HG02759 (cell line): Measurements from ENCODE around the gene MRPL30.
"Not testable (repeated sequence)": the region's sequence is repeated elsewhere in the genome, so short reads cannot be mapped to it uniquely, and the experiment has no call there.

ENCODE experiments used
- ATAC-seq: cut with Tn5 transposase; IDR thresholded peaks from one replicate; pipeline ENCODE4 v1.9.1; 2021; ENCODE audit warnings: mild to moderate bottlenecking, moderate library complexity; ENCODE audit not compliant: unreplicated experiment

The MRPL30 gene

DNA sequence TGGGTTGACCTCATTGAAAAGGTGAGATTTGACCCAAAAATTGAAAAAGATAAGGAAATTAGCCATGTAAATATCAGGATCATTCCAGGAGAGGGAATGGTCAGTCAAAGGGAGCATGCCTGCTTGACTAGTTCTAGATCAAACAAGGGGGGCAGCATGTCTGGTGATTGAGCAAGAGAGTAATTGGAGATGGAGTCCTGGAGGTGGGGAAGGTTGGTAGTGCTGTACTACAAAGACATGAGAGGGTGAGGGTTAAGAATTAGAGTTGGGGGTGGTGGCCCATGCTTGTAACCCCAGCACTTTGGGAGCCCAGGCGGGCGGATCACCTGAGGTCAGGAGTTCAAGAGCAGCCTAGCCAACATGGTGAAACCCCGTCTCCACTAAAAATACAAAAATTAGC lies 2.0 kb downstream of the MRPL30 start:
- ATAC-seq, result no peak

DNA sequence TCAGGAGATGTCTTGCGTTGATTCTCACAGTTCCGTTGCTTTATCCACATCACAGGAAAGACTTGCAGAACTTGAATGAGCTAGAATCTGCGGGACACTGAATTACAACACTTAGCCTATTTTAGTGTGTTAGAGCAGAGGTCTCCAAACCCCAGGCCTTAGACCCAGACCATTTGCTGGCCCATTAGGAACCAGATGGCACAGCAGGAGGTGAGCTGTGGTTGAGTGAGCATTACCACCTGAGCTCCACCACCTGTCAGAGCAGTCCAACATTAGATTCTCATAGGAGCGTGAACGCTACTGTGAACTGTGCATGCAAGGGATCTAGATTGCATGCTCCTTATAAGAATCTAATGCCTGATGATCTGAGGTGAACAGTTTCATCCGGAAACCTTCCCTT lies 3.8 kb downstream of the MRPL30 start:
- no peak for ATAC-seq

DNA sequence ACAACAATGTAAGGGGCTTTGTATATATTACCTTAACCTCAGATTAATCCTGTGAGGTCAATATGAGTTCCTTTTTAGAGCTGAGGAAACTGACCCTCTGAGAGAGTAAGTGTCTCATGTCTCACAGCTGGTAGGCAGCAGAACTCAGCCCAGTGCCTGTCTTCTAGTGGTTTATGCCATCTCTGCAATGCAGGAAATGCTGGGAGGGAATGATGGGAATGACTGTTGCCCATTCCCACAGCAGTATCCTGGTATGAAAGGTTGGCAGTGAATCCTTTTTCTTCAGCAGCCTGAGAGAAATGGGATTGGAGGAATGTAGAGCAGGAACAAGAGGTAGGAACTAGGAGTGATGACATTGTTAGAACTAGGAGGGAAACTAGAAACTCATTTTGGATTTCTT lies 6.0 kb downstream of the MRPL30 start:
- ATAC-seq, result no peak

DNA sequence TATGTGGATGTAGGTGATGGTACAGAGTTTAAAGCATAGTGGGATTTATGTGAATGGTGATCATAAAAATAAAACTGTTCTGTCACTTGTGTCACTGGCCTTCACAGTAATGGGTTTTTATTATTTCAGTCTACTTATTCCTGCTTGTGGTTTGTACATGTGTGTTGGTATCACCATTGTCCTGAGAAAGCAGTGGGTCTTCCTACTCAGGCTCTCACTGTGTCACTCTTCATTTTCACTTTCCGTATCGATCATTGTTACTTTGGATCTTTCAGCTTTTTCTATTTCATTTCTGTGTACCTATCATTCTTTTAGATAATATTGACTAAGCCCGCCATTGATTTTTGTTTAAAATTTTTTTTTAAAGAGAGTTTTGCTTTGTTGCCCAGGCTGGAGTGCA lies 7.4 kb downstream of the MRPL30 start:
- no peak for ATAC-seq

DNA sequence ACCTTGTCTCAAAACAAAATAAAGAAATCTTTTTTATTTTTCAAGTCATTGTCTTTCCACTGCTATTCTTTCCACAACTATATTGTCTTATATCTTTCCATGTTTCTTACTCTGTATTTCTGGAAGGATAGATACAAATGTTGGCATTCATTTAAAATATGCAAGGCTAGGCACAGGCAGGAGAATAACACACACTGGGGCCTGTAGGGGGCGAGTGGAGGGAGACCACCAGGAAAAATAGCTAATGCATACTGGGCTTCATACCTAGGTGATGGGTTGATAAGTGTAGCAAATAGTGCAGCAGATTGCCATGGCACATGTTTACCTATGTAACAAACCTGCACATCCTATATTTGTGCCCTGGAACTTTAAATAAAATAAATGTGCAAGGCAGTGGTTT lies 9.6 kb downstream of the MRPL30 start:
- no peak for ATAC-seq

DNA sequence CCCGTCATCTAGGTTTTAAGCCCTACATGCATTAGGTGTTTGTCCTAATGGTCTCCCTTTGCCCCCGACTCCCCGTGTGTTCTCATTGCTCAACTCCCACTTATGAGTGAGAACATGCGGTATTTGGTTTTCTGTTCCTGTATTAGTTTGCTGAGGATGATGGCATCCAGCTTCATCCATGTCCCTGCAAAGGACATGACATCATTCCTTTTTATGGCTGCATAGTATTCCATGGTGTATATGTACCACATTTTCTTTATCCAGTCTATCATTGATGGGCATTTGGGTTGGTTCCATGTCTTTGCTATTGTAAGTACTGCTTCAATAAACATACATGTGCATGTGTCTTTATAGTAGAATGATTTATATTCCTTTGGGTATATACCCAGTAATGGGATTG lies 11.4 kb downstream of the MRPL30 start:
- ATAC-seq, result not testable (repeated sequence)

DNA sequence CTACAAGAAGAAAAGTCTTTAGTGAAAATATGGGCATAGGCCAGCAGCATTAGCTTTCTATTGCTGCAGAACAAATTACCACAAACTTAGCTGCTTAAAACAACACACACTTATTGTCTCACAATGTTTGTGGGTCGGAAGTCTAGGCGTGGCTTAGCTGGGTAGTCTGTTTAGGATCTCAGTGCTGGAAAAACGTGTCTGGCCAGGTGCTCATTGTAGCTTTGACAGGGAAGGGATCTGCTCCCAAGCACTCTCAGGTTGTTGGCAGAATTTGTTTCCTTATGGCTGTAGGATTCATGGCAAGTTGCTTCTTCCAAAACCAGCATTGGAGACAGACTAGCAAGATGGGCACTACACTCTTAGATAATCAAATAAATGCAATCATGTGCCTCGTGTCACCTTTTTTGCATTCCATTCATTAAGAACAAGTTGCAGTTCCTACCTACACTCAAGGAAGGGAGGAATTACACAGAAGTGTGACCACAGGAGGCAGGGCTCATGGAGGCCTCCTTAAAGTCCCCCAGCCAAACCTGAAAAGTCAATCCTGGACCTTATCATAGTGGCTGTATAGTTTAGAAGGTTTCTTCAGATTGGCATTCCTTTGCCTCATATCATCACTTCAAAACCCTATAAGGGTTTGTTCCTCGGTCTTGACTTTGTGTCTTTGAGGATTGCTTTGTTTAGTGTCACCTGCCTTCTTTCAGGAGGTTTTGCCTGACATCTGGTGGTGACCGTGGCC lies 17.3 kb downstream of the MRPL30 start:
- ATAC-seq, result no peak

DNA sequence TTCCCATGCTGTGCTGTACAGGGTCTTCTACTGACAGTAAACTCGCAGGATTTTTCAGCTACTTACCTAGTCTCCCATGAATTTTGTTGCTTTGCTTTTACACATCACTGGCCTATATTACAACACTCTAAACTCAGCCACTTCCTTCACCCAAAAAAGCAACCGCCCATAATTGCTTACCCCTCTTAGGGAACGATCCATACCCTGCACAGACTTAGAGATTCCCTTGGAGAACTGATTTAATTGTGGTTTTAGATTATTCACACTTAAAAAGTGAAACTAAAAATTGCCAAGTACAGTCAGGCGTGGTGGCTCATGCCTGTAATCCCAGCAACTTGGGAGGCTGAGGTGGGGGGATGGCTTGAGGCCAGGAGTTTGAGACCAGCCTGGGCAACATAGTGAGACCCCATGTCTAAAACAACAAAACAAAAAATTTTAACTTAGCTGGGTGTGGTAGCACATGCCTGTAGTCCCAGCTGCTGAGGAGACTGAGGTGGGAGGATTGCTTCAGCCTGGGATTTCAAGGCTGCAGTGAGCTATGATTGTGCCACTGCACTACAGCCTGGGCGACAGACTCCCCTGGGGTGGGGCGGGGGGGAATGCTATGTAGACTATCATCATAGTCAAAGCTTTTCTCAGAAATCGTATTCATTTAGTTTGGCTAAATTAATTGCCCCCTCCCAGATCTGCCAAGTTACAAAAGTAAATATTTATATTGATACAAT lies 19.3 kb downstream of the MRPL30 start:
- no peak for ATAC-seq

DNA sequence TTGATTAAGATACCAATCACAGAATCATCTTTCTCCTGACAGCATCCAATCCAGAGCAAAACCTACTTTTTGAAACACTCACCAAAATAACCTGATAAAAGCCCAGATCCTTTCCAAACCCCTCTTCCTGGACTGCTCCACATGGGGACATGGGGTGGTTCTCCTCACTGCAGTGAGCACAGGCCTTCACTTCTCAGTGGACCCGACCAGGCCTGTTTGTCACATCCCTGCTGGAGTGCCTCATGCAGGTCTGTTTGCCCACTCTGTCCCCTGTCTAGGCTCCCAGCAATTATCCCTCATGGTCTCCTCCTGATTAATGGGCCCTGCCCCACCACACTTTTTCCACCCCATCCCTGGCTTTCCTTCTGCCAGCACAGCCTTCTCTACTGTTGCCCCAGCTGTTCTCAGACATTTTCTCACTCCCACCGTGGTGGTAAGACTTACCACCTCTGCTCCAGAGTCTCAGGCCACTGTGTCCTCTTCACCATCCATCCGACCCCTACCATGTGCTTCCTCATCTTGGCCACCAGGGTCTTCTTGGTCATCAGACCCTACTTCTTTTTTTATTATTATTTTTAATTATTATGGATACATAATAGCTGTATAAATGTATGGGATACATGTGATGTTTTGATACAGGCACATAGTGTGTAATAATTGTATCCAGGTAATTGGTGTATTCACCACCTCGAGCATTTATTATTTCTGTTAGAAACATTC lies 21.1 kb downstream of the MRPL30 start:
- ATAC-seq, result no peak

DNA sequence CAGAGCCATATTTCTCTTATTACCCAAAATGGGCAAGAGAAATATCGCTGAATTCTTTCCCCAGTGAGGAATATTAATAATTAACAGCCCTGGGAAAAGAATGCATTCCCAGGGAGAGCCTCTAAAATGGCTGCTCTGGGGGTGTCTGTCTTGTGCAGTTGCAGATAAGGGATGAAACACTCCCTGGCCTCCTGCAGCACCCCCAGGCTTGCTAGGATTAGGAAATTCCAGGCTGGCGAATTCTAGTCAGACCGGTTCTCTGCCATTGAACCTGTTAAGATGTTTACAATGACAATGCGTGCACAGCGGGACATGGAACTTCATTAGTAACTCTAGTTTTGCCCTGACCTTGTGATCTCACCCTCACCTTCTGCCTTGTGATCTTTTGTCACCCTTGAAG lies 24.5 kb downstream of the MRPL30 start:
- no peak for ATAC-seq

DNA sequence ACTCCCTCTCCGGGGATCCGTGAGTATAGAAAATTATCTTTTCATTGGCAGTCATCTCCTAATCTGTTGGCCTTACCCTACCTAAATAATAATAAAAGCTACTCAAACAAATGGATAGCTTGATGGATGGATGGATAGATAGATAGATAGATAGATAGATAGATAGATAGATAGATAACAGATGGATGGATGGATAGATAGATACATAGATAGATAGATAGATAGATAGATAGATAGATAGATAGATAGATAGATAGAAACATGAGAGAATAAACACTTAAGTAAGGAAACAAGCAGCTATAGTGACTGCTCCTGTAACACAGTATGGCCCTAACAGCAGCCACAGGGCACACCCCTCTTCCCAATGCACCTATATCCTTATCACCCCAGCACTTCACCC lies 35.1 kb downstream of the MRPL30 start:
- no peak for ATAC-seq

DNA sequence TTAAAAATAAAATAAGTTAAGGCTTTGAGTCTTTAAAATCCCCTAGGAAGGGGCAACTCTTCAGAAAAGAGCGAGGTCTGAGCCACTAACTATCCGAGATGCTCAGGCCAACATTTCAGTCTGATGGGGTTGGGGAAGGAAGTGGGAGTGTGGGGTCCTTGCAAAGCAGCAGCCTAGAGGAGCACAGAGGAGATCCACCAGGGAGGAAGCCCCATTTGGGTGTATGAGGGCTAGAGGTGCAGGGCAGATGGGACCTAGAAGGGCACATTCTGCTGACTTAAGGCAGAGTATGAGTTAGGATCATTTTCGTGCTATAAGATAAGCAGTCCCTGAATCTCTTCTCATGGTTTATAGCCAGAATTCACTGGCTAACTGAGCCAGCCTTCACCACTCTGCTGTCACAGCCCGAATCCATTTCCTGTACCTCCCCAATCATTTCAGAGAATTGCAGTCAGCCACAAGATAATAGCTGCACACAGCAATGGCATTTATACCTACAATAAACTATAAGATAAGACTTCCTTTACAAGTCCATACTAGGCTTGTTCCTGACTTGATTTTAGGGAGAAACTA lies 37.0 kb downstream of the MRPL30 start:
- ATAC-seq, result no peak

DNA sequence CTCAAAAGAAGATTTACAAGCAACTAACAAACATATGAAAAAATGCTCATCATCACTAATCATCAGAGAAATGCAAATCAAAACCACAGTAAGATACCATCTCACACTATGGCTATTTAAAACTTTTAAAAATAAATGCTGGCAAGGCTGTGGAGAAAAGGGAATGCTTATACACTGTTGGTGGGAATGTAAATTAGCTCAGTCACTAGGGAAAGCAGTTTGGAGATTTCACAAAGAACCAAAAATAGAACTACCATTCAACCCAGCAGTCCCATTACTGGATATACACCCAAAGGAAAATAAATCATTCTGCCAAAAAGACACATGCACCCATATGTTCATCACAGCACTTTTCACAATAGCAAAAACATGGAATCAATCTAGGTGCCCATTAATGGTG lies 52.2 kb downstream of the MRPL30 start:
- not testable (repeated sequence) for ATAC-seq

DNA sequence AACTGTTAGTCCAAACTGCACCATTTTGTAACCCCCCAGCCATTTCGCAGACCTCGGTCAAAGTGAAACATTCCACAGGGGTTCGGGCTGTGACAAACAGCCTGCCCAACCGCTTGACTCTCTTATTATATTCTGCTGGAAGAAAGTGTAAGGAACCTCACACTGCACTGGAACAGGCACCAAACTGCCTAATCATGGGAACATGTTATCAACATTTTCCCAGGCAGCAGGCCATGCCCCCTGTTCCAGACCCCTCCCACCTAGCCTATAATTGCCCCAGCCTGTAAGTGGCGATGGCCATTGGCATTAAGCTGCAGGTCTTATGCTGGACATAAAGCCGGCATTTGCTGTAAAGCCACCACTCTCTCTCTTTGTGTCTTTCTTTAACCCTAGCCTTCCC lies 57.6 kb downstream of the MRPL30 start:
- no peak for ATAC-seq

DNA sequence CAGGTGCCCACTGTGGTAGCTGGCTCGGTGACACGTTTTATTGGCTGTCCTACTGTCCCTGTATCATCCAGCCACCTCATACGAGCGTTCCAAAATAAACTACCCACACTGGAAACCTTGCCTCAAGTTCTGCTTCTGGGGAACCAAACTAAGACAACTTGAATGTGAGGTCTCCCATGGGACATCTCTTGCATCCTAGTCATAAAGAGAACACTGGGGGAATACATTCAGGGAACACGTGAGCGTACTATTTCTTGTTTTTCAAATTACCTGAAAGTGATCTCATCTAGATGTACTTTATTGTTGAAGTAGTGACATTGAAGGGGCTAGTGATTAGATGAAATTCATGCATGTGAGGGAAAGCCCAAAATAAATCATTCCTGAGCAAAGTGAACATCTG lies 59.4 kb downstream of the MRPL30 start:
- ATAC-seq, result no peak

DNA sequence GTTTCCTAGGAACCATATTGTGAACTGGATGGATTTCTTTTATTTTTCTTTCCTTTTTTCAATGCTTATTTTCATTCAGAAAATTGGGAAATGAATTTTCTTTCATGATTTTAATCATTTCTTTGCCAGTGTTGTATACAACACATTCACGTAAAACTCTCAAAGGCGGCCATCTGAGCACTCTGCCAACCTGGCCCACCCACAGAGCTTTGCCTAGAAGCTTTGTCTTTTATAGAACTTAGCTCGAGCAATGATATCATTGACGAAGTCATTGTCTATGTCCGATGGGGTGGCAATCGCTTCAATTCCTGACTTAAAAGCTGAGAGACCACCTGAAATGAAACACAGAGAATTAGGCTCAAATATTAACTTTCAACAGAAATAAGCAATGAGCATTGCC lies 61.2 kb downstream of the MRPL30 start:
- no peak for ATAC-seq
